Hematopoietic multipotent progenitor cell treated with erythropoietin and hydrocortisone succinate and interleukin-3 and kit ligand, for 15 days (in vitro differentiated cells): ENCODE measurements around the gene ADGRA3.

ENCODE experiments used
- DNase-seq: peaks from one replicate; pipeline ENCODE4 v3.0.0-alpha.2; 2015; ENCODE audit warnings: low spot score

The ADGRA3 gene

GRCh38 chr4:22356987-22357596, 158.8 kb downstream of the ADGRA3 start:
- DNase-seq: no peak

GRCh38 chr4:22348410-22348809, 167.5 kb downstream of the ADGRA3 start:
- DNase-seq: no peak

- DNase-seq: no peak
These were observed 170.2 kb downstream of the ADGRA3 start for GRCh38 chr4:22345678-22346077.

- no peak for DNase-seq
These were observed 170.8 kb downstream of the ADGRA3 start for GRCh38 chr4:22345055-22345454.

GRCh38 chr4:22343606-22344005, 172.3 kb downstream of the ADGRA3 start:
- DNase-seq: no peak

GRCh38 chr4:22339491-22339890, 176.4 kb downstream of the ADGRA3 start:
- no peak for DNase-seq

GRCh38 chr4:22338796-22339195, 177.1 kb downstream of the ADGRA3 start:
- no peak for DNase-seq
